Endodermal cell (in vitro differentiated cells): ENCODE measurements around the gene FLT3. TPM values are rescaled to one million over a fixed set of nuclear protein-coding genes. Genes with fewer than 3 reads are reported as not detected.

Experiments used
- DNase-seq: peaks from one replicate; pipeline ENCODE4 v3.0.0-alpha.2; 2017
- H3K27ac ChIP-seq: 2 replicates; pipeline ENCODE4 v1.5.1; 2013; ENCODE audit warnings: mild to moderate bottlenecking, low read depth, low read length, moderate library complexity
- H3K27me3 ChIP-seq: 2 replicates; pipeline ENCODE4 v1.6.1; 2013; ENCODE audit warnings: mild to moderate bottlenecking, low read length, moderate library complexity; ENCODE audit not compliant: insufficient read depth, control insufficient read depth, poor library complexity, severe bottlenecking
- H3K36me3 ChIP-seq: 2 replicates; pipeline ENCODE4 v1.7.0; 2013; ENCODE audit warnings: mild to moderate bottlenecking, low read length, moderate library complexity; ENCODE audit not compliant: control insufficient read depth, insufficient read depth
- H3K4me1 ChIP-seq: one replicate; pipeline ENCODE4 v1.7.0; 2013; ENCODE audit warnings: low read length; ENCODE audit not compliant: control insufficient read depth, insufficient read depth
- H3K4me3 ChIP-seq: 2 replicates; pipeline ENCODE4 v1.5.1; 2013; ENCODE audit warnings: mild to moderate bottlenecking, low read length, moderate library complexity
- H3K9ac ChIP-seq: 2 replicates; pipeline ENCODE4 v1.6.1; 2013; ENCODE audit warnings: mild to moderate bottlenecking, low read length, moderate library complexity; ENCODE audit not compliant: poor library complexity, severe bottlenecking; ENCODE audit errors: extremely low read depth
- H3K9me3 ChIP-seq: 2 replicates; pipeline ENCODE4 v1.6.1; 2013; ENCODE audit warnings: mild to moderate bottlenecking, low read length, moderate library complexity; ENCODE audit not compliant: control insufficient read depth
- H3K27ac Mint-ChIP-seq: 2 replicates; pipeline ENCODE4 v1.8.0; 2020; ENCODE audit warnings: mixed read lengths
- H3K27me3 Mint-ChIP-seq: 2 replicates; pipeline ENCODE4 v1.8.0; 2021; ENCODE audit warnings: mild to moderate bottlenecking, mixed read lengths; ENCODE audit not compliant: insufficient read depth
- H3K36me3 Mint-ChIP-seq: 2 replicates; pipeline ENCODE4 v1.8.0; 2020; ENCODE audit warnings: low read depth, mixed read lengths
- H3K4me1 Mint-ChIP-seq: 2 replicates; pipeline ENCODE4 v1.8.0; 2020; ENCODE audit warnings: mixed read lengths
- H3K4me3 Mint-ChIP-seq: 2 replicates; pipeline ENCODE4 v1.8.0; 2020; ENCODE audit warnings: mild to moderate bottlenecking, moderate library complexity, mixed read lengths
- H3K9me3 Mint-ChIP-seq: 2 replicates; pipeline ENCODE4 v1.8.0; 2020; ENCODE audit warnings: mild to moderate bottlenecking, mixed read lengths
- CTCF ChIP-seq: fragments of 200-600 bp; sonication (generic); conservative IDR thresholded peaks from 2 replicates; pipeline ENCODE4 v1.5.0; 2021; ENCODE audit warnings: antibody characterized with exemption, mild to moderate bottlenecking
- WGBS, 2 experiments: methylation state at CpG; one replicate each; pipeline versions ENCODE4 v1.1.5 to v1.1.7; 2013; ENCODE audit warnings: missing lambda C conversion rate in 2 of 2, mixed read lengths in 1 of 2; ENCODE audit not compliant: insufficient coverage in 1 of 2, insufficient read length in 1 of 2; 5-methylcytosine and 5-hydroxymethylcytosine counted together
- total RNA-seq, 2 donors: library from RNA; stranded (reverse); fragmentation: NEBNext Ultra II Directional in 1 of 2; extraction: Animal tissue kit (Norgen Biotek cat#: 25700) in 1 of 2; gene quantifications; 2 replicates in 1 of 2; 3 replicates in 1 of 2; pipeline ENCODE4 v1.2.1, GENCODE V29; 2021

Gene FLT3
- total RNA-seq, 2 donors from 2014 or later = 0.09 to 0.13 TPM

- Mint-ChIP-seq H3K27me3 (no peaks in the 10 kb centered on the region), H3K4me1 (no peaks in the 10 kb centered on the region), H3K27ac (no peak overlapping the region), H3K36me3 (no peaks in the 10 kb centered on the region), H3K4me3 (no peak overlapping the region), H3K9me3 (no peaks in the 10 kb centered on the region)
- Histone ChIP-seq H3K9me3 (no peaks in the 10 kb centered on the region), H3K27ac (no peak overlapping the region), H3K4me3 (no peak overlapping the region), H3K36me3 (no peaks in the 10 kb centered on the region), H3K4me1 (no peaks in the 10 kb centered on the region), H3K27me3 (no peaks in the 10 kb centered on the region), H3K9ac (no peak overlapping the region)
- no peak for DNase-seq
- TF ChIP-seq CTCF = no peak
Measured at GRCh38 chr13:28128926-28129325, 28.6 kb upstream of the FLT3 start.

GRCh38 chr13:28128030-28128429 is 27.7 kb upstream of the FLT3 start:
- TF ChIP-seq CTCF = no peak
- H3K4me3 ChIP-seq = no peak overlapping the region
- H3K4me3 Mint-ChIP-seq = no peak overlapping the region

GRCh38 chr13:28121224-28121623 is 20.8 kb upstream of the FLT3 start:
- no peak overlapping the region for H3K27ac Mint-ChIP-seq
- H3K4me1 Mint-ChIP-seq = peaks cover under 1% of the 10 kb centered on the region
- no peaks in the 10 kb centered on the region for H3K36me3 Mint-ChIP-seq
- no peak overlapping the region for H3K4me3 Mint-ChIP-seq
- no peak overlapping the region for H3K27ac ChIP-seq
- H3K27me3 ChIP-seq = no peaks in the 10 kb centered on the region
- H3K9me3 Mint-ChIP-seq = no peaks in the 10 kb centered on the region
- H3K27me3 Mint-ChIP-seq = no peaks in the 10 kb centered on the region
- TF ChIP-seq CTCF = no peak
- H3K4me1 ChIP-seq = no peaks in the 10 kb centered on the region
- no peak for DNase-seq
- 91 to 94% methylated on average over 8 of the region's 8 CpGs for whole genome bisulfite sequencing, 2 experiments
- no peak overlapping the region for H3K4me3 ChIP-seq
- H3K9ac ChIP-seq = no peak overlapping the region
- H3K36me3 ChIP-seq = no peaks in the 10 kb centered on the region
- no peaks in the 10 kb centered on the region for H3K9me3 ChIP-seq

More at GRCh38 chr13:28128030-28128429, 27.7 kb upstream of the FLT3 start:
- Histone ChIP-seq H3K27me3 (no peaks in the 10 kb centered on the region), H3K4me1 (no peaks in the 10 kb centered on the region), H3K9ac (no peak overlapping the region), H3K9me3 (no peaks in the 10 kb centered on the region), H3K27ac (no peak overlapping the region), H3K36me3 (no peaks in the 10 kb centered on the region)
- DNase-seq = no peak
- Mint-ChIP-seq H3K27ac (no peak overlapping the region), H3K36me3 (no peaks in the 10 kb centered on the region), H3K9me3 (no peaks in the 10 kb centered on the region), H3K4me1 (no peaks in the 10 kb centered on the region), H3K27me3 (no peaks in the 10 kb centered on the region)
